GM21423 (cell line): ENCODE data around the gene LRRC1.

ENCODE experiments used
- ATAC-seq: cut with Tn5 transposase; IDR thresholded peaks from one replicate; pipeline ENCODE4 v1.9.1; 2021; ENCODE audit warnings: mild to moderate bottlenecking, moderate library complexity; ENCODE audit not compliant: unreplicated experiment

LRRC1 gene

DNA sequence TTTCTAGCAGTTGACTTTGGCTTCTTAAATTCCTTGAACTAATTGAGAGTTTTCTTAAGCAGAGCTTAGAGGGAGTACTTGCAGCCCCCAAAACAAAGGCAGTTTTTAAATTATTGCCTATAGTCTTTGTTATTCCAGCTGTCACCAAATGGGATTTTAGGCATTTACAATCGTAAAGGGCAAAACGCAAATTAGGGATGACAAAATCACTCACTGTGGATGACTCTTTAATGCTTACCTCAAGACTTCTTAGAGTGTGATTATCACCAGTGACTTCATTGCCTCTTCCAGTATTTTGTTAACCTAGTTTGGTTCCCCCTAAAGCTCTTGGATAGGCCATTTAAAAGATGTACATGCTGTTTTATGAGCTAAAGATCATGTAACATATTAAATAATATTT is 126.8 kb downstream of the LRRC1 start:
- no peak for ATAC-seq

- no peak for ATAC-seq
Observed at GRCh38 chr6:53922539-53922981, 127.8 kb downstream of the LRRC1 start.

- no peak for ATAC-seq
Observed at GRCh38 chr6:53924277-53924676, 129.5 kb downstream of the LRRC1 start.

GRCh38 chr6:53924821-53925422 is 130.1 kb downstream of the LRRC1 start:
- ATAC-seq: no peak

DNA sequence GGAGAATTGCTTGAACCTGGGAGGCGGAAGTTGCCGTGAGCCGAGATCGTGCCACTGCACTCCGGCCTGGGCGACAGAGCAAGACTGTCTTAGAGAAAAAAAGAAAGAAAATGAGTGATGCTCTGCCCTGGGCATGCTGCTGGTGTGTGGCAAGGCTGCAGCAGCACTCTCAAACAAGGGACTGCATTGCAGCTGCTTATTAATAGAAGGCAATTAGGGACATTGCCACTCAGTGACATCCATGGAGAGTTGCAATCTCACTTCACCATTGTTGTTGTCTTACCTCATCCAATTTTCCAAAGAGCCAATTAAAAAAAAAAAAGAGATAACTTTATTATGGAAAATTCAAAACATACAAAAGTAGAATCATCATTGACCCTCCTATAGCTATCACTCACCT is 131.1 kb downstream of the LRRC1 start:
- ATAC-seq: no peak

- no peak for ATAC-seq
Observed at GRCh38 chr6:53926505-53926904, 131.7 kb downstream of the LRRC1 start.

- no peak for ATAC-seq
Observed at GRCh38 chr6:53928641-53929040, 133.8 kb downstream of the LRRC1 start.

DNA sequence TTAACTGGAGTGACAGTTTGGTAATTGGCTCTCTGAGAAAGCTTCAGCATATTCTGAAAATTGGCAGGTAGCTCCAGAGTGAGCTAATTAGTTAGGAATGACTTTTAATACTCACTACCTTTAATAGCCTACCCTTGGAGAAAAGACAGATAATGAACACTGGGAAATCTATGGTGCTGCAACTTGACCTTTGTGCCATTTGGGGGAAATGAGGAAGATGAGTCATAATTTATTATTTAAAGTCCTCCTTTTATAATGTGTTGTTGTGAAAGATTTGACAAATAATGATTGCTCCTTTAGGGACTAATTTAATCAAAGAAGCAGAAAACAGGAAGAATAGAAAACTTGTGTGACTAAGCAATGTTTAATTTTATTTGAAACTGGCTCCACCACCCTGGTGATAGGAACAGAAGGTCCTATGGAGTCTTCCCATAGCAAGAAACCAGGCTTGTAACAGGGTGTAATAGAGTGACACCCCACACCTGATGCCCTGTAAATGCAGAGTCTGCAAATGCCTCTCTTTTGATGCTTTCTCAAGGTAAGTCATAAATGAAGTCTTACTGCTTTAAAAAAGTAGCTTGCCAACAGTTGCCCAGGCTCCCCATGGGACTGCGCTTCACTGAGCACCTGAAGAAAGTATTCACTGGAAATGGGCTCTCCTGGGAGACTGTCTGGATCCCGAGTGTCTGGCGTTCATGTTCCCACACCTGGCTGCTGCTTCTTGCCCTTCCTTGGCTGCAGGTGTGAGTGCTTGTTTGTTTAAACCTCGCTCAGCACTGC is 134.4 kb downstream of the LRRC1 start:
- no peak for ATAC-seq

- no peak for ATAC-seq
Observed at GRCh38 chr6:53929821-53930120, 135.0 kb downstream of the LRRC1 start.

DNA sequence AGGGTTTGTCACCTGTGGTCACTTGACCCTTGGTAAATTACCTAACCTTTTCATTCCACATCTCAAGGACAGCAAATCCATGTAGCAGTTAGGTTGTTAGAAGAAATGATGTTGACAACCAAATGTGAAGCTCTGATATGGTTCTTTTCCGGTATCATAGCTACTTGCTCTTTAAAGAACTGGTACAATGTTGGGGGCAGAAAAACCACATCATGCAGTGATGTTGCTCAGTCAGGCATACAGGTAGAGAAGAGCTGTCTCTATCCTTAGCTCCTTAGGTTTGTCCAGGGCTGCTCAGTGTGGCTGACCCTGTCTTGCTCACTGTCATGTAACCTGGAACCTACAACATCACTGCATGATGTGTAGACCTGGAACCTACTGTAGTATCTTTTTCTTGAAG is 135.5 kb downstream of the LRRC1 start:
- ATAC-seq: no peak

- ATAC-seq: no peak
Observed at GRCh38 chr6:53931086-53931485, 136.3 kb downstream of the LRRC1 start.

DNA sequence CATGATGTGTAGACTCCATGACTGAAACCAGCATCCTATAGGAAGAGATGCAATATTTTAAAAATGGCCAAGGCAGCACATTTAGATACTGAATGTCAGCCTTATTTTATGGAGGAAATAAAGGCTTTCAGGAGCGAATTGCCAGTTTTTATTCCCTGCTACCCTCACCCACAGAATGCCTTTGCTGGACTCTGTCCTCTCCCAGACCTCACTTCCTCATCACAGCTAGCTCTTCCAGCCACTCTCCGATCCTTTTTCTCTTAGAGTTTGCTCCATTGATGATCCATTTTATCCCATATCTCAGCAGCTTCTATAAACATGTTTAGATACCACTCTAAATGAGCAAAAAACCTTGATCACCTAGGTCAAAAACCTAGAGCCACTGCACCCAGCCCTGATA is 137.7 kb downstream of the LRRC1 start:
- no peak for ATAC-seq

DNA sequence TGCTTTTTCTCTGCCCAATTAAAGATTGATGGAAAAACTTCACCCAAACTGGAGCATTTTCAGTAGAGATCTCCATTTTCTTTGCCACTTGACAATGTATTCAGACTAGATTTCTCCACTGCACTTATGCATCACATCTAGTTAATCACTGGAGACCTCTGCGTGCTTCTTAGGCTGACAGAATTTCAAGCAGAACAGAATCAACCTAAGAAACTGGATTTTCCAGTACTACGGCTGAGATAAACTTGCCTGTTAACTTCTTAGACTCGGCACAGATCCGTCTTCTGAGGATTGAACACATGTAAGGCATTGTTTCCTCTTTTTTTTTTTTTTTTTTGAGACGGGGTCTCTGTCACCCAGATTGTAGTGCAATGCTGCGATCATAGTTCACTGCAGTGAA is 139.2 kb downstream of the LRRC1 start:
- no peak for ATAC-seq

GRCh38 chr6:53937461-53937860 is 142.7 kb downstream of the LRRC1 start:
- no peak for ATAC-seq

DNA sequence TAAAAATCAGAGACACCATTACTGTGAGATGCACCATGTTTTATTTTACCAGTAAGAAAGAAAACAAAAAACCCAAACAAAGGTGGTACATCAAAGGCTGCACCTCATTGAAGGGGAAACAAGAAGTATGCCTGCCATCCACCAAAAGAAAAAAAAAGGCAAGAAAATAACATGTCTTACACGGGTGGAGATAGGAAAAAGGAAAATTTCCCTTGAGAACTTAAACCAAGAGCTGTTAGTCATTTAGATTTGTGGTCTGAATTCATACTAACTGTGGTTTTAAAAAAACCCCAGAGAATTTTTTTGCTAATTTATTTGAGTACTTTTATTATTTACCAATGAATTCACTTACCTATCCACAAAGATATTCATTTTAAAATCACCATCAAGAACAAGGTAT is 144.0 kb downstream of the LRRC1 start:
- ATAC-seq: peak; percentile 62

GRCh38 chr6:53939830-53940229 is 145.0 kb downstream of the LRRC1 start:
- no peak for ATAC-seq

DNA sequence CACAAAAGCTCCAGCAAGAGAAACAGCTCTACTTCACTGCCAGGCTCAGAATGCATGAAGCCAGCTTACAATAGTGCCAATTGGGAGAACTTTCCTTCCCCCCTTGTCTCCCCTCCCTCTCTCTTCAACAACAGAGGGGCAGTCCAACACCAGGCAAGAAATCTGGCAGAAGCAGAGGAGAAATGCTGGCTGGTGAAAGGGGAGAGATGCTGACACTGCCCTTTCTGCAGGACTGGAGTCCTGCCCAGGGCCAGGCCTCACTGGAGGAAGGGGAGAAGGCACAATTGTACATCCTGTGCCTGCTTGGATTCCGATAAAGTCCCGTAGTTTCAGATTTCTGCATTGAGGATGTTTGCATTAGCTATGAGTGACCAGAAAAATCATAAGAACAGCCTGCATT is 148.6 kb downstream of the LRRC1 start:
- ATAC-seq: no peak

DNA sequence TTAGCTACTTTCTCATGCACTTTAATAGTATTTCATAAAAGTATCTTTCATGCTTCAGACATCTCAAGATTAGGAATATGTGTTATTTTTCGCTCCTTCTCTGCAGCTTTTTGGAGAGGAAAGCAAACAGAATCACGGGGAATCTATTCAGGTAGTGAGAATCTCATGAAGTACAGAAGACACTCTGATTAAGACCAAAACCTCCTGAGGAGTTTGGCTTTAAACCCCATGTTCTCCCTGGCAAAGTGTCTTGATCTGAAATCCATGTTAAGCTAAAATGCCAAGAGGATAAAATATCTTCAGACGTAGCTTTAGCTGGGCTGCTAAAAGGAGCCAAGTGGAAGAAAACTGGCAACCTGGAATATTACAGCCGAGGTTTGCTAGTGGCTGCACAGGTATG is 149.3 kb downstream of the LRRC1 start:
- no peak for ATAC-seq

GRCh38 chr6:53944543-53944942 is 149.7 kb downstream of the LRRC1 start:
- ATAC-seq: no peak

- no peak for ATAC-seq
Observed at GRCh38 chr6:53945765-53946407, 151.1 kb downstream of the LRRC1 start.

DNA sequence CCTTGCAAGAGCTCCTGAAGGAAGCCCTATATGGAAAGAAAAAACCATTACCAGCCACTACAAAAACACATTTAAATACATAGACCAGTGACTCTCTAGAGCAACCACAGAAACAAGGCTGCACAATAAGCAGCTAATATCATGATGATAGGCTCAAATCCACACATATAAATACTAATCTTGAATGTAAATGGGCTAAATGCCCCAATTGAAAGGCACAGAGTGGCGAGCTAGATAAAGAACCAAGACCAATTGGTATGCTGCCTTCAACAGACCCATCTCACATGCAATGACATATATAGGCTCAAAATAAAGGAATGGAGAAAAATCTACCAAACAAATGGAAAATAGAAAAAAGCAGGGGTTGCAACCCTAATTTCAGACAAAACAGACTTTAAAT is 153.0 kb downstream of the LRRC1 start:
- no peak for ATAC-seq

DNA sequence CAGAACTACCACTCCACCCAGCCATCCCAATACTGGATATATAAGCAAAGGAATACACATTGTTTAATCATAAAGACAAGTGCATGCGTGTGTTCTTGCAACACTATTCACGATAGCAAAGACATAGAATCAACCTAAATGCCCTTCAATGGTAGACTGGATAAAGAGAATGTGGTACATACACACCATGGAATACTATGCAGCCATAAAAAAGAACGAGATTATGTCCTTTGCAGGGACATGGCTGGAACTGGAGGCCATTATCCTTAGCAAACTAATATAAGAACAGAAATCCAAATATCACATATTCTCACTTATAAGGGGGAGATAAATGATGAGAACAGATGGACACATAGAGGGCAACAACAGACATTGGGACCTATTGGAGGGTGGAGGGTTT is 156.6 kb downstream of the LRRC1 start:
- no peak for ATAC-seq
